Right renal pelvis (tissue), 4 donors: Measurements from ENCODE around the gene KMT2A. TPM values are rescaled to one million over a fixed set of nuclear protein-coding genes. Genes with fewer than 3 reads are reported as not detected.
"Not testable (repeated sequence)": the region's sequence is repeated elsewhere in the genome, so short reads cannot be mapped to it uniquely, and the experiment has no call there.

Source experiments
- DNase-seq, 4 donors: peaks; one replicate each; pipeline ENCODE4 v3.0.0-alpha.2; 2013; ENCODE audit warnings: low read depth in 4 of 4, low spot score in 3 of 4, missing footprints in 1 of 4
- polyA plus RNA-seq, 4 donors: library from polyadenylated mRNA; unstranded; fragments of 120-200 nt; gene quantifications; one replicate each; pipeline ENCODE4 v1.2.1, GENCODE V29; 2013; ENCODE audit not compliant: insufficient read length in 4 of 4

The KMT2A gene
- polyA plus RNA-seq, 4 donors: 34.4 to 41.7 (median 40.2) TPM

DNA sequence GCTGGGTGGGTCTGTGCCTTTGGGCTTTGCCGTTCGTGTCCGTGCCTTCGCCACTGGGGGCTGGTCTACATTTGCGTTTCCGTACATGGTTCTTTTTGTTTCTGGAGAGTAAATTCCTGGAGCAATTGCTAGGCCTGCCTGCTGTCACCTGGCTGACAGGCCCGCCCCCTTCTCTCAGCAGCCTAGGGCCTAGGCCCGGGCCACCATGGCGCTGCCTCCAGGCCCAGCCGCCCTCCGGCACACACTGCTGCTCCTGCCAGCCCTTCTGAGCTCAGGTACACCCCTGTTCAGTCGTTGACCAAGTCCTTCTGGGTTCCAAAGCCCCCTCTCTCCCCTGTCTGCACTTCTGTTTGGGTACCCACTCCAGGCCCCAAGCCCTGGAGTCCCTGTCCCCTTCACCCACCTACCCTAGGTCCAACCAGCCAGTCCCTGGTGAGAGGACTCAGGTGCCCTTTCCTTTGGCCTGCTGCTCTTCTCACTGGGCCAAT lies 95.3 kb downstream of the KMT2A start:
- DNase-seq: no peak

DNA sequence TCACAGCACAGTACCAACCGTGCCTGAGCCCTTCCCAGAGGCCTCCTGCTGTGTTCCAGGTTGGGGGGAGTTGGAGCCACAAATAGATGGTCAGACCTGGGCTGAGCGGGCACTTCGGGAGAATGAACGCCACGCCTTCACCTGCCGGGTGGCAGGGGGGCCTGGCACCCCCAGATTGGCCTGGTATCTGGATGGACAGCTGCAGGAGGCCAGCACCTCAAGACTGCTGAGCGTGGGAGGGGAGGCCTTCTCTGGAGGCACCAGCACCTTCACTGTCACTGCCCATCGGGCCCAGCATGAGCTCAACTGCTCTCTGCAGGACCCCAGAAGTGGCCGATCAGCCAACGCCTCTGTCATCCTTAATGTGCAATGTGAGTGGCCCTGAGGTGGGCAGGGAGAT lies 95.8 kb downstream of the KMT2A start:
- DNase-seq: no peak

DNA sequence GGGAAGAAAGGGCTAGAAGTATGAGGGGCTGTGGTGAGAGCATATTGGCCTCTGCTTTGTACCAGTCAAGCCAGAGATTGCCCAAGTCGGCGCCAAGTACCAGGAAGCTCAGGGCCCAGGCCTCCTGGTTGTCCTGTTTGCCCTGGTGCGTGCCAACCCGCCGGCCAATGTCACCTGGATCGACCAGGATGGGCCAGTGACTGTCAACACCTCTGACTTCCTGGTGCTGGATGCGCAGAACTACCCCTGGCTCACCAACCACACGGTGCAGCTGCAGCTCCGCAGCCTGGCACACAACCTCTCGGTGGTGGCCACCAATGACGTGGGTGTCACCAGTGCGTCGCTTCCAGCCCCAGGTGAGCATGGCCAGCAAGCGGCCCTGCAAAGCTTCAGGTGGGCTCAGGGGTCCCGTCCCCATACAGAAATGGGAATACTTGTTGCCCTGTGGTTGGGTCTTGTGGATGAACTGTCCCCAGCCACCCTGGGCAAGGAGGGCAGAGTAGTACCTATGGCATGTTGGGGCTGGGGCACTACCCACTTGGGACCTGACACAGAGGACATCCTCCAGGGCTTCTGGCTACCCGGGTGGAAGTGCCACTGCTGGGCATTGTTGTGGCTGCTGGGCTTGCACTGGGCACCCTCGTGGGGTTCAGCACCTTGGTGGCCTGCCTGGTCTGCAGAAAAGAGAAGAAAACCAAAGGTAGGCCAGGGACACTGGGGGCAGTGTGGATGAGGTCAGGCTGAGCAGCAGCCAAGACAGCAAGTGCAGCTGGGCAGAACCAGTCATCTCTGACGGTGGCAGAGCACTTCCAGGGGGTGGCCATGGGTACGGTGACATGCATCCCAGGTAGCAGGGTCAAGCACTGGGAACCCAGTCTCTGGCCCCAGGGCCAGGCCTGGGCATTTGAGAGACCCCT lies 96.8 kb downstream of the KMT2A start:
- no peak for DNase-seq

DNA sequence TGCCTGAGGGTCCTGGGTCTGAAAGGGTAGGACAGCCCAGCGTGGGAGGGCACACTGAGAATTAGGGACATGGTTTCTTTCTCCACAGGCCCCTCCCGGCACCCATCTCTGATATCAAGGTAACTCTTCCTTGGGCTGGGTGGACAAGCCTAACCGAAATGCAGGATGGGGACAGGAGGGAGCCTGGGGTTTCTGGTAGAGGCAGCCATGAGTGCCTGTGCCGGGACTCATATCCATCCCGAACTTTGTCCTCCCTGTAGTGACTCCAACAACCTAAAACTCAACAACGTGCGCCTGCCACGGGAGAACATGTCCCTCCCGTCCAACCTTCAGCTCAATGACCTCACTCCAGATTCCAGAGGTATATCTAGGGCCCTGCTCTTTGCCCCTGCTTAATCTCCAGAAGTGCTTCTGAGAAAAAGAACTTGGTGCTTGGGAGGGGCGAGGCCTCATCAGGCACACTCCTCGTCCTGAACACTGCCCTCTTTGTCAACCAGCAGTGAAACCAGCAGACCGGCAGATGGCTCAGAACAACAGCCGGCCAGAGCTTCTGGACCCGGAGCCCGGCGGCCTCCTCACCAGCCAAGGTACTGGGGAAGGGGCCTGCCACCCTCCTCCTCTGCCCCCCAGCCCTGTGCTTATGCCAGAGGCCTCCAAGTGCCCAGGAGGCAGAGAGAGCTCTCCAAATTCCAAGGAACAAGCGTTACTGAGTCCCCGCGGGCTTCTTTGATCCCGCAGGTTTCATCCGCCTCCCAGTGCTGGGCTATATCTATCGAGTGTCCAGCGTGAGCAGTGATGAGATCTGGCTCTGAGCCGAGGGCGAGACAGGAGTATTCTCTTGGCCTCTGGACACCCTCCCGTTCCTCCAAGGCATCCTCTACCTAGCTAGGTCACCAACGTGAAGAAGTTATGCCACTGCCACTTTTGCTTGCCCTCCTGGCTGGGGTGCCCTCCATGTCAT lies 97.8 kb downstream of the KMT2A start:
- no peak for DNase-seq

DNA sequence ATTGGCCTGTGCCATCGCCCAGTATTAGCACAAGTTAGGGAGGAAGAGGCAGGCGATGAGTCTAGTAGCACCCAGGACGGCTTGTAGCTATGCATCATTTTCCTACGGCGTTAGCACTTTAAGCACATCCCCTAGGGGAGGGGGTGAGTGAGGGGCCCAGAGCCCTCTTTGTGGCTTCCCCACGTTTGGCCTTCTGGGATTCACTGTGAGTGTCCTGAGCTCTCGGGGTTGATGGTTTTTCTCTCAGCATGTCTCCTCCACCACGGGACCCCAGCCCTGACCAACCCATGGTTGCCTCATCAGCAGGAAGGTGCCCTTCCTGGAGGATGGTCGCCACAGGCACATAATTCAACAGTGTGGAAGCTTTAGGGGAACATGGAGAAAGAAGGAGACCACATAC lies 99.0 kb downstream of the KMT2A start:
- DNase-seq: no peak

DNA sequence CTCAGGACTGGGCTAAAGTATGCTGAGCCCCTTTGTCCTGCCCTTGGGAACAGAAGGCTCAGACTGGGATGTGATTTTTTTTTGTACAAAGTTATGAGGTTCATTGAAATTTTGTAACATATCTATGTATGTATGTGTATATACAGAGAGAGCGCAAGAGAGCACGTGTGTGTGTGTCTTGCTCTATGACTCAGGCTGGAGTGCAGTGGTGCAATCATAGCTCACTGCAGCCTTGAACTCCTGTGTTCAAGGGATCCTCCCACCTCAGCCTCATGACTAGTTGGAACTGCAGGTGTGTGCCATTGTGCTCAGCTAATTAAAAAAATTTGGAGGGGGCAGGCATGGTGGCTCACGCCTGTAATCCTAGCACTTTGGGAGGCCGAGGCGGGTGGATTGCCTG lies 100.4 kb downstream of the KMT2A start:
- no peak for DNase-seq

DNA sequence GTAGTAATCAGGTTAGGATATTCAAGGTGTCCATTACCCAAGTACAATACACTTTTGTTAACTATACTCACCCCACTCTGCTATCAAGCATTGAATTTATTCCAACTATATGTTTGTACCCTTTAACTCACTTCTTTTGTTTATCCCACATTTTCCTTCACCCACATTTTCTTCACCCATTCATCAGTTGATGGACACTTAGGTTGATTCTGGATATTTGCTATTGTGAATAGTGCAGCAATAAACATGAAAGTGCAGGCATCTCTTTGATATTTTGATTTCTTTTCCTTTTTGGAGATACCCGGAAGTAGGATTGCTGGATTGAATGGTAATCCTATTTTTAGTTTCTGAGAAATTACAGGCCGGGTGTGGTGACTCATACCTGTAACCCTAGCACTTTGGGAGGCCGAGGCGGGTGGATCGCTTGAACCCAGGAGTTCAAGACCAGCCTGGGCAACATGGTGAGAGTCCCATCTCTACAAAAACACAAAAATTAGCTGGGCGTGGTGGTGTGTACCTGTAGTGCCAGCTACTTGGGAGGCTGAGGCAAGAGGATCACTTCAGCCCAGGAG lies 101.2 kb downstream of the KMT2A start:
- no peak for DNase-seq

DNA sequence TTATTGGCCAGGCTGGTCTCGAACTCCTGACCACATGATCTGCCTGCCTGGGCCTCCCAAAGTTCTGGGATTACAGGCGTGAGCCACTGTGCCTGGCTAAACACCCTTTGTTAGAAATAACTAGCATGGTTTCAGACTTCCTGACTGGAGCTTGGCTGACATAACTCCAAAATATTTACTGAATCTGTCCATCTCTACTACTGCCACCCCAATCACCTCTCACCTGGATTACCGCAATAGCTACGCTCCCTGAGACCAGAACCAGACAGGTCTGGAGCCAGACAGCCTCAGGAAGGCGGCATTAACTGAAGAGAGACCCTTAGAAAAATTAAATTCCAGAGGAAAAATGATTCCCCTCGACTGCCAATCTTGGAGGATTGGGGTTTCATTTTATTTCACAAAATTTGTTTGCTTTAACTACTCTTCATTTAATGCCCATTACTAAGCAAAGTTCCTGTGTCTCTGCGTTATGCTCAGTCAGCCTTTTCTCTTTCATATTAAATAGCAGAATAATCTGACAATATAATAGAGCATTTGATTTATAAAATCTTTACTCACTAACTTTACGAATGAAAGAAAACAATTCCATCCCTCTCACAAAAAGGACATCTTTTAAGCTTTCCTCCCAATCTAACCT lies 107.8 kb downstream of the KMT2A start:
- no peak for DNase-seq

DNA sequence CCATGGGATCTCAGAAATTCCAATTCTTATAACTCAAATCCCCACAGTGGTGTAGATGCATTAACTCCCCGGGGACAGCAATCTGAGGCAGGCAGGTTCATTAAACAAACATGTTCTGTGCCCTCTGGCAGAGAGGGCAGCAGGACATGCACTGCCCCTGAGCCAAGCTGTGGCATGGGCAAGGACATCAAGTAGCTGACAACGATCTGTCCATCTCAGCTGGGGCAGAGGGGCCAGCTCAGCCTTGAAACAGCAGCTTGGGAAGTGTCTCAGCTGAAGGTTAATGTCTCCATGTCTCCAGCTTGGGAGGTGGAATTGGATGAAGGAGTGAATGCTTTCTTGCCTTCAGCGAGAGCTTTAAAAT lies 108.3 kb downstream of the KMT2A start:
- no peak for DNase-seq

DNA sequence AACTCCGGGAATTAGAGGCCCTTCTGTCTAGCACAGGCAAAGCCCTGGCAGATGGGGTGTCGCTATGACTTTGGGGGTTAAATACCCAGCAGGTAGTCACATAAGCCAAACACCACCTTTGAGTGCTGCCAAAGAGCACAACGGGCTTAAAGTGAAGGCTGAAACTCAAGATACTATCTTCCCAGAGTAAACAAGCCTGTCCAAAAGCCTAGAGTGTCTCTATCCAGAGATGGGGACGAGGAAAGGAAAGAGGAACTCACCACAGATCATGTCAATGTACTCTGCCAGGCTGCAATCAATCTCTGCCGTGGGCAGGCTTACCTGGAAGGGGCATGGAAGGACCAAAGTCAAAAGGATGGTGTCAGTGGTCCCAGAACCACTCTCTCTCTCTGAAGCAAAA lies 109.2 kb downstream of the KMT2A start:
- DNase-seq: no peak

DNA sequence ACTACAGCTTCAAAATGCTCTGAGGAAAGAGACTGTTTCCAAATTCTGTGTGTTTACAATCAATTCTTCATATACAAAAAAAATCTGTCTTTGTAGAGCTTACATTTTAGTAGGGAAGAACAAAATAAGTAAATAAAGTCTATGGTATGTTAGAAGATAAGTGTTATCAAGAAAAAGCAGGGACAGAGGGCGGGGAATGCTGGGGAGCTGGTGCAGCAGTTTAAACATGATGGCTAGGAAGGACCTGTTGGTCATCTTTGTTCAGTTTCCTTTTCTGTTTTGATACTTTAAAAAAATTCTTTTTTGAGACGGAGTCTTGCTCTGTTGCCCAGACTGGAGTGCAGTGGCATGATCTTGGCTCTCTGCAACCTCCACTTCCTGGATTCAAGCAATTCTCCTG lies 110.8 kb downstream of the KMT2A start:
- DNase-seq: no peak

DNA sequence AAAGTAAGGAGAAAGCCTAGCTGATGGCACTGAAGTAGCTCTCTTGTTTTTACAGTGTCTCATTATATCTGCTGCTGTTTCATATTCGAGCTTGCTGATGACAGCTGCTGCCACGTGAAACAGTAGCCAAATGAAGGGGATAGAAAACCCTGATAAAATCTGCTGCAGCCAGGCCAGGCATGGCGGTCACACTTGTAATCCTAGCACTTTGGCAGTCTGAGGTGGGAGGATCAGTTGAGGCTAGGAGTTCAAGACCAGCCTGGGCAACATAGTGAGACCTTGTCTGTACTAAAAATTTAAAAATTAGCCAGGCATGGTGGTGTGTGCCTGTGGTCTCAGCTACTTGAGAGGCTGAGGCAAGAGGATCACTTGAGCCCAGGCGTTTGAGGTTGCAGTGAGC lies 116.0 kb downstream of the KMT2A start:
- DNase-seq: no peak

DNA sequence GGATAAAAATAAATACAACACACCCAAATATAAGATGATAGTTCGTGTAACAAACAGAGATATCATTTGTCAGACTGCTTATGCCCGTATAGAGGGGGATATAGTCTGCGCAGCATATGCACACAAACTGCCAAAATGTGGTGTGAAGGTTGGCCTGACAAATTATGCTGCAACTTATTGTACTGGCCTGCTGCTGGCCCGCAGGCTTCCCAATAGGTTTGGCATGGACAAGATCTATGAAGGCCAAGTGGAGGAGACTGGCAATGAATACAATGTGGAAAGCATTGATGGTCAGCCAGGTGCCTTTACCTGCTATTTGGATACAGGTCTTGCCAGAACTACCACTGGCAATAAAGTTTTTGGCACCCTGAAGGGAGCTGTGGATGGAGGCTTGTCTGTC lies 124.5 kb downstream of the KMT2A start:
- DNase-seq: no peak

DNA sequence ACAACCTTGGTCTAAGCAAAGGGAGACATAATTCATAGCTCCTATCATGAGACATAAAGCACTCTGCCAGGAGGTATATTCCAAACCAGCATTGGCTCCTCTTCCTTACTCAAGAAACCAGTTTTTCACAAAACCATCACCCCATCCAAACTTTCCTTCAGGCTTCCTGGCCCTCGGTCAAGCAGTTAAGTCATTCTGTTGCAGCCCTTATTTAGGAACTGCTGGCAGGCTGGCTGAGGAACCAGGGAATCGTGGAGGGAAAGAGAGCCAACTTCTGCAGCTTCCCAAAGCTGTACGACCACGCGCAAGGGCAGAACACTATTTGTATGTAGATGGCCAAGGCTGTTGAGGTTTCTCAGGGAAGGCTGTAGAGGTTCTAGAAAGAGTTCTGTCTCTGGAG lies 128.8 kb downstream of the KMT2A start:
- DNase-seq: no peak

DNA sequence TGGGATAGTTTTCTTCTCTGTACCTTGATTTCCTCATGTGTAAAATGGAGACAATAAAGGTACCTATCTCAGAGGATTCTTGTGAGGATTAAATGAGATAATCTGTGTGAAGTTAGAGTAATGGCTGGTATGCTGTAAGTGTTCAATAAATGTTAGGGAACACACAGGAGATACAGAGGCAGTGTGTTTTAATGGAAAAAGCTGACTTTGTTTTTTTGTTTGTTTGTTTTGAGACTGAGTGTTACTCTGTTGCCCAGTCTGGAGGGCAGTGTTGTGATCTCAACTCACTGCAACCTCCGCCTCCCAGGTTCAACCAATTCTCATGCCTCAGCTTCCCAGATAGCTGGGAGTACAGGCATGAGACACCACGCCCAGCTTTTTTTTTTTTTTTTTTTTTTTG lies 133.4 kb downstream of the KMT2A start:
- no peak for DNase-seq

DNA sequence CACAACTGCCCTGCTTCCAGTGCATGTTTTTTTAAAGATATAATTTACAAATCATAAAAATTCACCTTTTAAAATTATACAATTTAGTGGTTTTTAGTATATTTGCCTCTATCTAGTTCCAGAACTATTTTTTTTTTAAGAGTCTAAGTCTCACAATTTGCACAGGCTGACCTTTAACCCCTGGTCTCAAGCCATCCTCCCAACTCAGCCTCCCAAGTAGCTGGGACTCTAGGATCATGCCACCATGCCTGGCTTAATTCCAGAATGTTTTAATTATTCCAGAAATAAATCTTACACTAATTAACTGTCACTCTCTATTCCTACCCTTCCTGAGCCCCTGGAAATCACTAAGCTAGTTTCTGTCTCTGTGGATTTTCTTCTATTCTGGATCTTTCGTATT lies 134.5 kb downstream of the KMT2A start:
- no peak for DNase-seq

DNA sequence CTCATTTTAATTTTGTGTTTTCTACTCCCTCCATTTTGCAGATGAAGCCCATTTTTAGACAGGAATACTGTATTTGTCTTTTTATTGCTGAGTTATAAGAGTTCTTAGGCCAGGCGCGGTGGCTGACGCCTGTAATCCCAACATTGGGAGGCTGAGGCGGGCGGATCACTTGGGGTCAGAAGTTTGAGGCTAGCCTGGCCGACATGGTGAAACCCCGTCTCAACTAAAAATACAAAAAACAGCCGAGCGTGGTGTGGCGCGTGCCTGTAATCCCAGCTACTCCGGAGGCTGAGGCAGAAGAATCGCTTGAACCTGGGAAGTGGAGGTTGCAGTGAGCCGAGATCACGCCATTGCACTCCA lies 135.4 kb downstream of the KMT2A start:
- not testable (repeated sequence) for DNase-seq

DNA sequence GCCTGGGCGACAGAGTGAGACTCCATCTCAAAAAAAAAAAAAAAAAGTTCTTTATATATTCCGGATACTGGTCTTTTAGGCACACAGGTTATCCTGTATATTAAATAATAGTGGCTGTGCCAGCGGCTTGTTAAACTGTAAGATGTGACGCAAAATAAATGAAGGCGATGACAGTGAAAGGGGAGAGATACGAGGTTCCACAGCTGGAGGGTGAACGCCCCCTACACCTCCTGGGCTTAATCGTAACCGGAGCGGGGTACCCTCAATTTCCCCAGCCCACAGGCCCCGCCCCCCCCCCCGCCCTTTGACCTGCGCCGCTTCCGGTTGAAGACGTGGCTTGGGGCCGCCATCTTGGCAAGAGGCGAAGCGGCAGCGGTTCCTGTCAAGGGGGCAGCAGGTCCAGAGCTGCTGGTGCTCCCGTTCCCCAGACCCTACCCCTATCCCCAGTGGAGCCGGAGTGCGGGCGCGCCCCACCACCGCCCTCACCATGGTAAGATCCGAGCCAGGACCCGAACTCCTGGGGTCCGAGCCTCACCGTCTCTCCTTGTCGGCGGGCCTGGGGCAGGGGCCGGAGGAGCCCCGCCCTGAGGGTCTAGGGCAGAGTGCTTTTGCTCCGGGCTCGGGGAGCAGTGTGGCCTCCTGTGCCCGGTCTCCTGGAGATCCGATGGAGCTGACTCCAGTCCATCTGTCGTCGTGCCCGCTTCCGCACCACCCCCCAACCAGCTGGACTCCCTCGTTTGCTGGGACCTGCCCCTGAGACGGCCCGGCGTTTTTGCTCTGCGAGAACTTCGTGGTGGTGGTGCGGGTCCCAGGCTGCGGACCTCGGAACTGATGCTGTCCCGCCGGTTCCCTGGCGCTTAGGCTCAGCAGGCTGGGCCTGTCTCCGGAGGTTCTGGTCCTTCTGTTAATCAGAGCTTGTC lies 136.0 kb downstream of the KMT2A start, which contains the start of gene ARCN1:
ARCN1 (plus strand) TSS at position 349 of the 920 bp plus-strand sequence; CDS start at position 488, 139 bp downstream.
- DNase-seq: peak; percentile 64 to 71 (median 66)

DNA sequence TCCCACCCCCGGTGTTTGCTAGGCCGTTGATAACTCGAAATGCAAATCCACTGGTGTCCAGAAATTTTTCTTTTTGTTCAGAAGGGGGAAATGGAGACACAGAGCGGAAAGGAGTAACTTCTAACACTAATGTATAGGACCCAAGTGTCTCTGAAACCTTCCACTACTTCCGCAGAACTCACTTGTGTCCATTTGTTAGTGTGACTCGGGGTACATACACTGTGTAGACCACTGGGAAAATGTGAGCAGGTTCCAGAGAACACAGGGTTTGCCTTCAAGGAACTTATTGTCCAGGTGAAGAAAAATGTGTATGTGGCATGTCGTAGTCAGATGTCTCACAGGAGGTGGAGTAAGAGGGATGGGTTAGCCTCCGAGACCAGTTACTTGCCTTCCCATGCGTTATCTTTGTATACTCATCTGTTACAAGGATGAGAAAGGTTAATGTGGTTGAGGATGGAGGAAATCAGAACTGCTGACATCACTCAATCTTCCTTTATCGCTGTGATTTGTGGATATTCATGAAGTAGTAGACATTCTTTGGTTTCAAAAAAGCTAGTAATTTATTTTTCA lies 136.8 kb downstream of the KMT2A start:
- peak in 3 of 4 donors; percentile 5 to 31 (median 18) for DNase-seq
